Measurements from ENCODE around the gene SUCO. TPM values are rescaled to one million over a fixed set of nuclear protein-coding genes. Genes with fewer than 3 reads are reported as not detected.

The SUCO gene
- total and polyA plus RNA-seq, 2 of the 13 experiments (the other 11 are each of a cell fraction or from before 2014, with no cell fraction given) = 12.6 to 25.5 TPM

DNA sequence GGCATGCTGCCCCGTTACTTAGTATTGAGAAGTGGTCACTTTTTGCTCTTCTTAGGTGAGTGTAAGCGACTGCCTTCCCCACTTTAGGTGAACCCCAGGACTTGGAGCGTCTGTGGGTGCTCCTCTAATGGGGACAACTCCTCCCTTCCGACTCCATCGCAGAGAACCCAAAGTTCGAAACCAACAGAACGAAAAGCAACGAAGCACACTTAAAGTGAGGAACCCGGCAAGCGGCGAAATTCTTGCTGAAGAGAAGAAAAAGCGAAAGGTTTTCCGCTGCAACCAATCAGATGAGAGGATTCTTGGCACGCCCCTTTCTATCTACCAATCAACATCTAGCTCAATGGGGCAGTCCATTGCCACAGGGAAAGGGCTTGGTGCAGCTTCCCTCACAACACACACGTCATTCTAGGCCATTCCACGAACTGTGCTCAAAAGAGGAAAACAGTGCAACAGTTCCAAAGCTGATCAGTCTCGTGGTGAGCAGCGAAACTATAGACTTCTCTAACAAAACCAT, 709 bp upstream of the SUCO start (continued):
- TF ChIP-seq, protein P1, sequence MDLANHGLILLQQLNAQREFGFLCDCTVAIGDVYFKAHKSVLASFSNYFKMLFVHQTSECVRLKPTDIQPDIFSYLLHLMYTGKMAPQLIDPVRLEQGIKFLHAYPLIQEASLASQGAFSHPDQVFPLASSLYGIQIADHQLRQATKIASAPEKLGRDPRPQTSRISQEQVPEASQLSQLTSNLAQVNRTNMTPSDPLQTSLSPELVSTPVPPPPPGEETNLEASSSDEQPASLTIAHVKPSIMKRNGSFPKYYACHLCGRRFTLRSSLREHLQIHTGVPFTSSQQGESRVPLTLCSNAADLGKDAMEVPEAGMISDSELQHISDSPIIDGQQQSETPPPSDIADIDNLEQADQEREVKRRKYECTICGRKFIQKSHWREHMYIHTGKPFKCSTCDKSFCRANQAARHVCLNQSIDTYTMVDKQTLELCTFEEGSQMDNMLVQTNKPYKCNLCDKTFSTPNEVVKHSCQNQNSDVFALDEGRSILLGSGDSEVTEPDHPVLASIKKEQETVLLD (CRISPR knock-in tag; IDR thresholded peaks at IDR 0.05; ENCODE audit: low read depth) = no peak
- no peak for TF ChIP-seq ZNF160 (CRISPR knock-in tag; IDR thresholded peaks at IDR 0.05)
- peak; percentile 63 to 87; a peak in 3 of 4 replicates for TF ChIP-seq POLR2A (IDR thresholded peaks at IDR 0.05; ENCODE audit: insufficient read depth in 1 of 2, low read depth in 2 of 2, low read length in 2 of 2)
- peak; percentile 86 for TF ChIP-seq ATF7 (IDR thresholded peaks at IDR 0.05)
- TF ChIP-seq ATF7 (CRISPR knock-in tag; IDR thresholded peaks at IDR 0.05) = no peak
- 0 out of 2 replicates have a peak, but pooled peaks have one; percentile 36 for TF ChIP-seq ZNF101 (CRISPR knock-in tag; IDR thresholded peaks at IDR 0.05; ENCODE audit: borderline replicate concordance, low read depth)
- TF ChIP-seq ZNF7 (CRISPR knock-in tag; IDR thresholded peaks at IDR 0.05) = 0 out of 2 replicates have a peak, but pooled peaks have one; percentile 13
- no peak for TF ChIP-seq ZNF207 (IDR thresholded peaks at IDR 0.05; ENCODE audit: borderline replicate concordance)
- TF ChIP-seq, protein P2, sequence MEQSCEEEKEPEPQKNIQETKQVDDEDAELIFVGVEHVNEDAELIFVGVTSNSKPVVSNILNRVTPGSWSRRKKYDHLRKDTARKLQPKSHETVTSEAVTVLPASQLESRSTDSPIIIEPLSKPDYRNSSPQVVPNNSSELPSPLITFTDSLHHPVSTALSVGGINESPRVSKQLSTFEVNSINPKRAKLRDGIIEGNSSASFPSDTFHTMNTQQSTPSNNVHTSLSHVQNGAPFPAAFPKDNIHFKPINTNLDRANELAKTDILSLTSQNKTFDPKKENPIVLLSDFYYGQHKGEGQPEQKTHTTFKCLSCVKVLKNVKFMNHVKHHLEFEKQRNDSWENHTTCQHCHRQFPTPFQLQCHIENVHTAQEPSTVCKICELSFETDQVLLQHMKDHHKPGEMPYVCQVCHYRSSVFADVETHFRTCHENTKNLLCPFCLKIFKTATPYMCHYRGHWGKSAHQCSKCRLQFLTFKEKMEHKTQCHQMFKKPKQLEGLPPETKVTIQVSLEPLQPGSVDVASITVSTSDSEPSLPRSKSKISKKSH (CRISPR knock-in tag; IDR thresholded peaks at IDR 0.05; ENCODE audit: borderline replicate concordance) = no peak
- TF ChIP-seq, protein P3, sequence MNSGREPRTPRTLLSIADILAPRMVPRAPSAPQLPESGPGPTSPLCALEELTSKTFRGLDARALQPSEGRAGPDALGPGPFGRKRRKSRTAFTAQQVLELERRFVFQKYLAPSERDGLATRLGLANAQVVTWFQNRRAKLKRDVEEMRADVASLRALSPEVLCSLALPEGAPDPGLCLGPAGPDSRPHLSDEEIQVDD (CRISPR knock-in tag; IDR thresholded peaks at IDR 0.05; ENCODE audit: borderline replicate concordance) = no peak
- TF ChIP-seq, protein P4, sequence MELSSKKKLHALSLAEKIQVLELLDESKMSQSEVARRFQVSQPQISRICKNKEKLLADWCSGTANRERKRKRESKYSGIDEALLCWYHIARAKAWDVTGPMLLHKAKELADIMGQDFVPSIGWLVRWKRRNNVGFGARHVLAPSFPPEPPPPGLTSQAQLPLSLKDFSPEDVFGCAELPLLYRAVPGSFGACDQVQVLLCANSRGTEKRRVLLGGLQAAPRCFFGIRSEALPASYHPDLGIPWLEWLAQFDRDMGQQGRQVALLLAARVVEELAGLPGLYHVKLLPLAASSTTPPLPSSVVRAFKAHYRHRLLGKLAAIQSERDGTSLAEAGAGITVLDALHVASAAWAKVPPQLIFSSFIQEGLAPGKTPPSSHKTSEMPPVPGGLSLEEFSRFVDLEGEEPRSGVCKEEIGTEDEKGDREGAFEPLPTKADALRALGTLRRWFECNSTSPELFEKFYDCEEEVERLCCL (CRISPR knock-in tag; IDR thresholded peaks at IDR 0.05; ENCODE audit: borderline replicate concordance) = no peak
- no peak for TF ChIP-seq RXRA (CRISPR knock-in tag; IDR thresholded peaks at IDR 0.05)
- TF ChIP-seq ZNF678 (CRISPR knock-in tag; IDR thresholded peaks at IDR 0.05) = no peak
- TF ChIP-seq ZIK1 (CRISPR knock-in tag; IDR thresholded peaks at IDR 0.05; ENCODE audit: borderline replicate concordance, low read depth) = no peak
- peak; percentile 83; the same call in 1 of the 2 replicates for TF ChIP-seq PAX8 (CRISPR knock-in tag; IDR thresholded peaks at IDR 0.05; ENCODE audit: borderline replicate concordance)
- 0 out of 2 replicates have a peak, but pooled peaks have one; percentile 5 for TF ChIP-seq ZNF501 (CRISPR knock-in tag; IDR thresholded peaks at IDR 0.05)
- TF ChIP-seq THYN1 (CRISPR knock-in tag; IDR thresholded peaks at IDR 0.05; ENCODE audit: borderline replicate concordance, low read depth) = no peak
- TF ChIP-seq ZNF225 (CRISPR knock-in tag; IDR thresholded peaks at IDR 0.05) = no peak; the same call in 1 of the 2 replicates
- TF ChIP-seq, protein P5, sequence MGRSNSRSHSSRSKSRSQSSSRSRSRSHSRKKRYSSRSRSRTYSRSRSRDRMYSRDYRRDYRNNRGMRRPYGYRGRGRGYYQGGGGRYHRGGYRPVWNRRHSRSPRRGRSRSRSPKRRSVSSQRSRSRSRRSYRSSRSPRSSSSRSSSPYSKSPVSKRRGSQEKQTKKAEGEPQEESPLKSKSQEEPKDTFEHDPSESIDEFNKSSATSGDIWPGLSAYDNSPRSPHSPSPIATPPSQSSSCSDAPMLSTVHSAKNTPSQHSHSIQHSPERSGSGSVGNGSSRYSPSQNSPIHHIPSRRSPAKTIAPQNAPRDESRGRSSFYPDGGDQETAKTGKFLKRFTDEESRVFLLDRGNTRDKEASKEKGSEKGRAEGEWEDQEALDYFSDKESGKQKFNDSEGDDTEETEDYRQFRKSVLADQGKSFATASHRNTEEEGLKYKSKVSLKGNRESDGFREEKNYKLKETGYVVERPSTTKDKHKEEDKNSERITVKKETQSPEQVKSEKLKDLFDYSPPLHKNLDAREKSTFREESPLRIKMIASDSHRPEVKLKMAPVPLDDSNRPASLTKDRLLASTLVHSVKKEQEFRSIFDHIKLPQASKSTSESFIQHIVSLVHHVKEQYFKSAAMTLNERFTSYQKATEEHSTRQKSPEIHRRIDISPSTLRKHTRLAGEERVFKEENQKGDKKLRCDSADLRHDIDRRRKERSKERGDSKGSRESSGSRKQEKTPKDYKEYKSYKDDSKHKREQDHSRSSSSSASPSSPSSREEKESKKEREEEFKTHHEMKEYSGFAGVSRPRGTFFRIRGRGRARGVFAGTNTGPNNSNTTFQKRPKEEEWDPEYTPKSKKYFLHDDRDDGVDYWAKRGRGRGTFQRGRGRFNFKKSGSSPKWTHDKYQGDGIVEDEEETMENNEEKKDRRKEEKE (IDR thresholded peaks at IDR 0.05) = no peak
- TF ChIP-seq SP1 (IDR thresholded peaks at IDR 0.05) = no peak
- TF ChIP-seq SP1 (CRISPR knock-in tag; IDR thresholded peaks at IDR 0.05) = no peak
- TF ChIP-seq ZKSCAN1 (IDR thresholded peaks at IDR 0.05; ENCODE audit: low read length) = no peak

Measured in HepG2 (cell line).